Measurements from ENCODE around the gene MORF4L2.

GRCh38 chrX:103628386-103629317 is 57.8 kb downstream of the MORF4L2 start, which contains the start of gene TCEAL1:
- TF ChIP-seq CTCF (IDR thresholded peaks at IDR 0.05; ENCODE audit: insufficient read depth, low read depth, low read length) (no peak), EZH2 (IDR thresholded peaks at IDR 0.05; ENCODE audit: insufficient read depth, low read length) (no peak)

Data from astrocyte (in vitro differentiated cells and primary cell).